Endodermal cell (in vitro differentiated cells): Measurements from ENCODE around the gene AKAP6. TPM values are rescaled to one million over a fixed set of nuclear protein-coding genes. Genes with fewer than 3 reads are reported as not detected.
A peak's percentile ranks its signal among the peaks of the same experiment; 100 is the strongest.

ENCODE experiments used
- DNase-seq: peaks from one replicate; pipeline ENCODE4 v3.0.0-alpha.2; 2017
- H3K27ac ChIP-seq: 2 replicates; pipeline ENCODE4 v1.5.1; 2013; ENCODE audit warnings: mild to moderate bottlenecking, low read depth, low read length, moderate library complexity
- H3K27me3 ChIP-seq: 2 replicates; pipeline ENCODE4 v1.6.1; 2013; ENCODE audit warnings: mild to moderate bottlenecking, low read length, moderate library complexity; ENCODE audit not compliant: insufficient read depth, control insufficient read depth, poor library complexity, severe bottlenecking
- H3K36me3 ChIP-seq: 2 replicates; pipeline ENCODE4 v1.7.0; 2013; ENCODE audit warnings: mild to moderate bottlenecking, low read length, moderate library complexity; ENCODE audit not compliant: control insufficient read depth, insufficient read depth
- H3K4me1 ChIP-seq: one replicate; pipeline ENCODE4 v1.7.0; 2013; ENCODE audit warnings: low read length; ENCODE audit not compliant: control insufficient read depth, insufficient read depth
- H3K4me3 ChIP-seq: 2 replicates; pipeline ENCODE4 v1.5.1; 2013; ENCODE audit warnings: mild to moderate bottlenecking, low read length, moderate library complexity
- H3K9ac ChIP-seq: 2 replicates; pipeline ENCODE4 v1.6.1; 2013; ENCODE audit warnings: mild to moderate bottlenecking, low read length, moderate library complexity; ENCODE audit not compliant: poor library complexity, severe bottlenecking; ENCODE audit errors: extremely low read depth
- H3K9me3 ChIP-seq: 2 replicates; pipeline ENCODE4 v1.6.1; 2013; ENCODE audit warnings: mild to moderate bottlenecking, low read length, moderate library complexity; ENCODE audit not compliant: control insufficient read depth
- H3K27ac Mint-ChIP-seq: 2 replicates; pipeline ENCODE4 v1.8.0; 2020; ENCODE audit warnings: mixed read lengths
- H3K27me3 Mint-ChIP-seq: 2 replicates; pipeline ENCODE4 v1.8.0; 2021; ENCODE audit warnings: mild to moderate bottlenecking, mixed read lengths; ENCODE audit not compliant: insufficient read depth
- H3K36me3 Mint-ChIP-seq: 2 replicates; pipeline ENCODE4 v1.8.0; 2020; ENCODE audit warnings: low read depth, mixed read lengths
- H3K4me1 Mint-ChIP-seq: 2 replicates; pipeline ENCODE4 v1.8.0; 2020; ENCODE audit warnings: mixed read lengths
- H3K4me3 Mint-ChIP-seq: 2 replicates; pipeline ENCODE4 v1.8.0; 2020; ENCODE audit warnings: mild to moderate bottlenecking, moderate library complexity, mixed read lengths
- H3K9me3 Mint-ChIP-seq: 2 replicates; pipeline ENCODE4 v1.8.0; 2020; ENCODE audit warnings: mild to moderate bottlenecking, mixed read lengths
- CTCF ChIP-seq: fragments of 200-600 bp; sonication (generic); conservative IDR thresholded peaks from 2 replicates; pipeline ENCODE4 v1.5.0; 2021; ENCODE audit warnings: antibody characterized with exemption, mild to moderate bottlenecking
- WGBS, 2 experiments: methylation state at CpG; one replicate each; pipeline versions ENCODE4 v1.1.5 to v1.1.7; 2013; ENCODE audit warnings: missing lambda C conversion rate in 2 of 2, mixed read lengths in 1 of 2; ENCODE audit not compliant: insufficient coverage in 1 of 2, insufficient read length in 1 of 2; 5-methylcytosine and 5-hydroxymethylcytosine counted together
- total RNA-seq, 2 donors: library from RNA; stranded (reverse); fragmentation: NEBNext Ultra II Directional in 1 of 2; extraction: Animal tissue kit (Norgen Biotek cat#: 25700) in 1 of 2; gene quantifications; 2 replicates in 1 of 2; 3 replicates in 1 of 2; pipeline ENCODE4 v1.2.1, GENCODE V29; 2021

Gene AKAP6
- total RNA-seq, 2 donors from 2014 or later = 4.3 to 5.0 TPM

GRCh38 chr14:32397861-32398640 is 69.0 kb downstream of the AKAP6 start:
- H3K4me1 Mint-ChIP-seq = peaks cover 20% of the 10 kb centered on the region
- H3K36me3 Mint-ChIP-seq = no peaks in the 10 kb centered on the region
- no peaks in the 10 kb centered on the region for H3K9me3 Mint-ChIP-seq
- H3K9ac ChIP-seq = no peak overlapping the region
- H3K27ac ChIP-seq = no peak overlapping the region
- no peak for TF ChIP-seq CTCF
- peak overlapping the region; percentile 4 for H3K27ac Mint-ChIP-seq
- H3K27me3 ChIP-seq = no peaks in the 10 kb centered on the region
- DNase-seq = no peak
- no peaks in the 10 kb centered on the region for H3K9me3 ChIP-seq
- H3K4me3 ChIP-seq = no peak overlapping the region
- H3K27me3 Mint-ChIP-seq = peaks cover 12% of the 10 kb centered on the region
- no peak overlapping the region for H3K4me3 Mint-ChIP-seq
- no peaks in the 10 kb centered on the region for H3K36me3 ChIP-seq
- peaks cover 4% of the 10 kb centered on the region for H3K4me1 ChIP-seq

GRCh38 chr14:32399920-32400319 is 70.8 kb downstream of the AKAP6 start:
- Mint-ChIP-seq H3K4me3 (no peak overlapping the region), H3K27ac (no peak overlapping the region), H3K27me3 (peaks cover 3% of the 10 kb centered on the region), H3K36me3 (no peaks in the 10 kb centered on the region), H3K4me1 (peaks cover 20% of the 10 kb centered on the region), H3K9me3 (no peaks in the 10 kb centered on the region)
- Histone ChIP-seq H3K9ac (no peak overlapping the region), H3K4me1 (peaks cover 4% of the 10 kb centered on the region), H3K27me3 (no peaks in the 10 kb centered on the region), H3K36me3 (no peaks in the 10 kb centered on the region), H3K27ac (no peak overlapping the region), H3K9me3 (no peaks in the 10 kb centered on the region), H3K4me3 (no peak overlapping the region)
- TF ChIP-seq CTCF = no peak
- WGBS, 2 experiments = 83 to 100% methylated on average over 1 of the region's 1 CpG
- DNase-seq = no peak

- Mint-ChIP-seq H3K4me3 (no peak overlapping the region), H3K36me3 (no peaks in the 10 kb centered on the region), H3K27ac (no peak overlapping the region), H3K9me3 (no peaks in the 10 kb centered on the region), H3K4me1 (peaks cover 20% of the 10 kb centered on the region), H3K27me3 (peaks cover 3% of the 10 kb centered on the region)
- Histone ChIP-seq H3K36me3 (no peaks in the 10 kb centered on the region), H3K4me3 (no peak overlapping the region), H3K27ac (no peak overlapping the region), H3K9me3 (no peaks in the 10 kb centered on the region), H3K27me3 (no peaks in the 10 kb centered on the region), H3K9ac (no peak overlapping the region), H3K4me1 (peaks cover 4% of the 10 kb centered on the region)
- no peak for DNase-seq
- TF ChIP-seq CTCF = no peak
- no CpG with 5 or more reads among the region's 1 CpG for WGBS, 2 experiments
Observed at GRCh38 chr14:32400480-32400879, 71.4 kb downstream of the AKAP6 start.
